AG09319 (cell line): ENCODE data around the gene HBD.
"Not testable (repeated sequence)": the region's sequence is repeated elsewhere in the genome, so short reads cannot be mapped to it uniquely, and the experiment has no call there.

Experiments
- DNase-seq: peaks from one replicate; pipeline ENCODE4 v3.0.0-alpha.2; 2010; ENCODE audit warnings: low read depth; ENCODE audit errors: extremely low read depth
- TF ChIP-seq, protein P1 (sequence below): IDR thresholded peaks from 2 replicates; pipeline ENCODE4 v1.5.1; 2011; ENCODE audit warnings: low read depth, mild to moderate bottlenecking, inconsistent platforms, low read length, moderate library complexity

HBD gene

DNA sequence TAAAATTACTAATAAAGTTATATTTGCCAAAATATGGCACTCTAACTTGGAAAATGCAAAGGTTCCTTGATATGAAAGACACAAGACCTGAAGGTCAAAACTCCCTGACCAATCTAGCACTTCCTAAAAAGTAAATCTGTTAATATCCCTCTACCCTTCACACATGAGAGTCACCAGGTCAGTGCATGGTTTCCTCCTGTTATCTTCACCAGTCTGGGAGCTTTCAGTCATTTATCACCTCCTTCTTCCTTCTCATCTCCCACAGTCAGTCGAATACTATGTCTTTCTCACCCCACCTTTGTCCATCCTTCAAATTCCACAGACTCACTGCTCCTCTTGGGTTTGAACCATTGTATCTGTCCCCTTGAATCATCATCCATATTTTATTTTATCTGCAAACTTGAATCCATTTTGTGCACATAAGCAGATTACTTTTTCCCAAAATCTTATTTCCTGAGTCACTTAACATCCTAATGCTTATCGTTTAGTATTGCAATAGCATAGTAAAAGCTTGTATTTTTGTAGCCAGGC is 32.8 kb upstream of the HBD start:
- TF ChIP-seq, protein P1, sequence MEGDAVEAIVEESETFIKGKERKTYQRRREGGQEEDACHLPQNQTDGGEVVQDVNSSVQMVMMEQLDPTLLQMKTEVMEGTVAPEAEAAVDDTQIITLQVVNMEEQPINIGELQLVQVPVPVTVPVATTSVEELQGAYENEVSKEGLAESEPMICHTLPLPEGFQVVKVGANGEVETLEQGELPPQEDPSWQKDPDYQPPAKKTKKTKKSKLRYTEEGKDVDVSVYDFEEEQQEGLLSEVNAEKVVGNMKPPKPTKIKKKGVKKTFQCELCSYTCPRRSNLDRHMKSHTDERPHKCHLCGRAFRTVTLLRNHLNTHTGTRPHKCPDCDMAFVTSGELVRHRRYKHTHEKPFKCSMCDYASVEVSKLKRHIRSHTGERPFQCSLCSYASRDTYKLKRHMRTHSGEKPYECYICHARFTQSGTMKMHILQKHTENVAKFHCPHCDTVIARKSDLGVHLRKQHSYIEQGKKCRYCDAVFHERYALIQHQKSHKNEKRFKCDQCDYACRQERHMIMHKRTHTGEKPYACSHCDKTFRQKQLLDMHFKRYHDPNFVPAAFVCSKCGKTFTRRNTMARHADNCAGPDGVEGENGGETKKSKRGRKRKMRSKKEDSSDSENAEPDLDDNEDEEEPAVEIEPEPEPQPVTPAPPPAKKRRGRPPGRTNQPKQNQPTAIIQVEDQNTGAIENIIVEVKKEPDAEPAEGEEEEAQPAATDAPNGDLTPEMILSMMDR = no peak
- DNase-seq = no peak

DNA sequence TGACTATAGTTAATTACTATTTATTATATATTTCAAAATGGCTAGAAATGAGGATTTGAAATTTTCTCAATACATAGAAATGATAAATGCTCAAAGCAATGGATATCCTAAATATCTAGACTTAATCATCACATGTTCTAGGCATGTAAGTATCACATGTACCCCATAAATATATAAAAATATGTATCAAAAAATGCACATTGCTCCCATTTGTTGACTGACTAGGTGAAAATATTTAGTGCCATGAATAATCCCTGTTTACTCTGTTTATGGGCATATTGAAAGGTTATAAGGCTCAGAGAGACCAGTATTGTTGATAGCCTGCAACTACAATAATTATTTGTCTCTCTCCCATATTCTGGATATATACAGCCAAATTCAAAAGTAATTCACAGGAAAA is 32.3 kb upstream of the HBD start:
- TF ChIP-seq, protein P1 = no peak

DNA sequence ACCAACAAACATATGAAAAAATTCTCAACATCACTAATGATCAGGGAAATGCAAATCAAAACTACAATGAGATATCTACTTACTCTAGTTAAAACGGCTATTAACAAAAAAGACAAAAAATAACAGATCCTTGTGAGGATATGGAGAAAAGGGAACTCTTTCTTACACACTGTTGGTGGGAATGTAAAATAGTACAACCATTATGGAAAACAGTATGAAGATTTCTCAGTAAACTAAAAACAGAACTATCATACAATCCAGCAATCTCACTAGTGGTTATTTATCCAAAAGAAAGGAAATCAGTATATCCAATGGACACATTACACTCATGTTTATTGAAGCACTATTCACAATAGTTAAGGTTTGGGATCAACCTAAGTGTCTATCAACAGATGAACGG is 31.5 kb upstream of the HBD start:
- TF ChIP-seq, protein P1 = no peak
- no peak for DNase-seq

More for the DNA sequence above, 32.3 kb upstream of the HBD start:
- DNase-seq = no peak

DNA sequence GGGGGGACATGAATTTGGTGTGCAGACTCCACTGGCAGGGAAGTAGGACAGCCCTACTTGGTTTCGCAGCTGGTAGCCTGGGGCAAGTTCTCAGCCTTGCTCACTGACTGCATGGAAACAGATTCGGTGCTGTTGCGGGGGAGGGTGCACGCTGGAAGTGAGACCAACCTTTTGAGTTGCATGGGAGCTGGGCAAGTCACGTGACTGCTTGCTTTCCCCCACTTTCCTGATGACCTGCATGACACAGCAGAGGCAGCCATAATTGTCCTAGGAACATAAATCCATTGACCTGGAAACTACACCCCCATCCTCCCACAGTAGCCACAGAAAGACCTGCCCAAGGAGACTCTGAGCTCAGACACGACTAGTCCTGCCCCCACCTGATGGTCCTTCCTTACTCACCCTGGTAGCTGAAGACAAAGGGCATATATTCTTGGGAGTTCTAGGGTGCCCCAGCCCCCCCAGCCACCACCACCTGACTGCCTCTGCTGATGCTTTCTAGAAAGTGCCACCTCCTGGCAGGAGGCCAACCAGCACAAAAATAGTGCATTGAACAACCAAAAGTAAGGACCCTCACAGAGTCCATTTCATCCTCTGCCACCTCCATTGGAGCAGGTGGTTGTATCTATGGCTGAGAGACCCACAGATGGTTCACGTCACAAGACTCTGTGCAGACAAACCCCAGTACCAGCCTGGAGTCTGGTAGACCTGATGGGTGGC is 24.4 kb upstream of the HBD start:
- TF ChIP-seq, protein P1 = no peak
- no peak for DNase-seq

DNA sequence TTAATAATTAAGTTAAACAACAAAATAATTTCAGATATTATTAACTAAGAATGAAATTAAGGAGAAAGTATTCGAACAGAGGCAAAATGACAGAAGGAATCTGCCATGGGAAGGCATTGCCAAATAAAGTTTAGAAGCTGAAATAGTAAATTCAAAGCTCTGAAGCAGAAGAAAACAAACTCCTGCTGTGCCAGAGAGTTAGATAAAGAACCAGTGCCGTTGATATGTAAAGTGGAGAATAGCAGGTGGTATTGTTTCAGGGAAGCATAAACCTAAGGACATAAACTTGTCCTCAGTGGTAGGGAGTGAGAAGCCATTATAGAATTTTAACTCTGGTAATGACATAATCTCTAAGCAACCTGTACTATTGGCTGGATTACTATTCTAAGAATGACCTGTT is 23.0 kb upstream of the HBD start:
- no peak for DNase-seq
- TF ChIP-seq, protein P1 = no peak

DNA sequence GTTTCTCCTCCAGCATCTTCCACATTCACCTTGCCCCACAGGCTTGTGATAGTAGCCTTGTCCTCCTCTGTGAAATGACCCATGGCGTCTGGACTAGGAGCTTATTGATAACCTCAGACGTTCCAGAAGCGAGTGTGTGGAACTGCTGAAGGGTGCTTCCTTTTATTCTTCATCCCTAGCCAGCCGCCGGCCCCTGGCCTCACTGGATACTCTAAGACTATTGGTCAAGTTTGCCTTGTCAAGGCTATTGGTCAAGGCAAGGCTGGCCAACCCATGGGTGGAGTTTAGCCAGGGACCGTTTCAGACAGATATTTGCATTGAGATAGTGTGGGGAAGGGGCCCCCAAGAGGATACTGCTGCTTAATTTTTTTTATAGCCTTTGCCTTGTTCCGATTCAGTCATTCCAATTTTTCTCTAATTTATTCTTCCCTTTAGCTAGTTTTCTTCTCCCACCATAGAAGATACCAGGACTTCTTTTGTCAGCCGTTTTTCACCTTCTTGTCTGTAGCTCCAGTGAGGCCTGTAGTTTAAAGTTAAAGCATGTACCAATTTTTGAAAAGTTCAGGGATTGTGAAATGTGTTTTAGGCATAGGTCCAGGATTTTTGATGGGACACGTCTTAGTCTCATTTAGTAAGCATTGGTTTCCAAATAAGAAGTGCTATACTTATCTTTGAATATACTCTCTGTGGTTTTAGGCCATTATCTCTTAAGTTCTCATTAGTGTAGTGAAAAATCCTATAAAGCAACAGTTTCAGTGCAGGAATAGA is 20.5 kb upstream of the HBD start, which contains the start of gene HBG2:
TSS of gene HBG2 (minus strand) at position 136 of the 768 bp plus-strand sequence. CDS start at position 83, 53 bp downstream.
- not testable (repeated sequence) for DNase-seq

DNA sequence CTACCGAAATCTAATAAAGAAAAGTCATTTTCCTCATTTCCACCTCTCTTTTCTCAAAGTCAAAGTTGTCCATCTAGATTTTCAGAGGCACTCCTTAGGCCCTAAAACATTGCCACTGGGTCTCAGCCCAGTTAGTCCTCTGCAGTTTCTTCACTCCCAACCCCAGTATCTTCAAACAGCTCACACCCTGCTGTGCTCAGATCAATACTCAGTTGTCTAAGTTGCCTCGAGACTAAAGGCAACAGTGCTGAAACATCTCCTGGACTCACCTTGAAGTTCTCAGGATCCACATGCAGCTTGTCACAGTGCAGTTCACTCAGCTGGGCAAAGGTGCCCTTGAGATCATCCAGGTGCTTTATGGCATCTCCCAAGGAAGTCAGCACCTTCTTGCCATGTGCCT is 19.7 kb upstream of the HBD start:
- DNase-seq = not testable (repeated sequence)

DNA sequence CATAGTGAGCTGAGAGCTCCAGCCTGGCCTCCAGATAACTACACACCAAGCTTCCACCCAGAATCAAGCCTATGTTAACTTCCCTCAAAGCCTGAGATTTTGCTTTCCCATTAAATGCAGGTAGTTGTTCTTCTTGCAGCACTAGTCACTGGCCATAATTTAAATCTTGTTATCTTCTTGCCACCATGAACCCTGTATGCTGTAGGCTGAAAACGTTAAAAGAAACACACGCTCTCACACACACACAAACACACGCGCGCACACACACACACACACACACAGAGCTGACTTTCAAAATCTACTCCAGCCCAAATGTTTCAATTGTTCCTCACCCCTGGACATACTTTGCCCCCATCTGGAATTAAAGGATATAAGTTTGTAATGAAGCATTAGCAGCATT is 19.2 kb upstream of the HBD start:
- not testable (repeated sequence) for DNase-seq

DNA sequence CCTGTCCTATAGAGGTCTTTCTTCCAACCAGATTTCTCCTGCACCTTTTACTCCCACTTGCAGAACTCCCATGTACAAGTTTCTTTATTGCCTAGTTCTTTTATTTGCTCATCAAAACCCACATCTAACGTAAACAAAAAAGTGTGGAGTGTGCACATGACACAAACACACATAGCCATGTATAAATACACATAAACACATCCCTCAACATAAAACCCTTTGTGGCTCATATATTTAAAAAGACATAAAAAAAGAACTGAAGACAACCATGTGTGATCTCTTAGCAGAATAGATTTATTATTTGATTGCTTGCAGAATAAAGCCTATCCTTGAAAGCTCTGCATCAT is 18.6 kb upstream of the HBD start:
- DNase-seq = no peak
- TF ChIP-seq, protein P1 = no peak
